Tibial nerve (tissue), 4 donors: ENCODE data around the gene BCL7C. TPM values are rescaled to one million over a fixed set of nuclear protein-coding genes. Genes with fewer than 3 reads are reported as not detected.

Experiments
- DNase-seq, 2 donors: peaks; one replicate each; pipeline ENCODE4 v3.0.0-alpha.2; 2019; ENCODE audit warnings: low spot score in 2 of 2
- H3K27ac ChIP-seq, 4 donors: fragments of 200-600 bp; sonication (generic) in 3 of 4; one replicate each; pipeline ENCODE4 v1.5.1; 2017 to 2019; ENCODE audit warnings: mild to moderate bottlenecking in 1 of 4
- H3K27me3 ChIP-seq, 2 donors: fragments of 200-600 bp; sonication (generic) in 1 of 2; one replicate each; pipeline versions ENCODE4 v1.5.1 to v1.6.0; 2017 to 2019
- H3K36me3 ChIP-seq, 3 donors: fragments of 200-600 bp; sonication (generic); one replicate each; pipeline ENCODE4 v1.5.1; 2018 to 2019
- H3K4me1 ChIP-seq, 4 donors: fragments of 200-600 bp; sonication (generic) in 3 of 4; one replicate each; pipeline ENCODE4 v1.5.1; 2017 to 2019
- H3K4me3 ChIP-seq, 4 donors: fragments of 200-600 bp; sonication (generic) in 3 of 4; one replicate each; pipeline ENCODE4 v1.5.1; 2017 to 2019; ENCODE audit warnings: mild to moderate bottlenecking in 1 of 4, moderate library complexity in 1 of 4
- H3K9me3 ChIP-seq, 4 donors: fragments of 200-600 bp; sonication (generic) in 3 of 4; one replicate each; pipeline ENCODE4 v1.5.1; 2017 to 2019
- CTCF ChIP-seq, 5 experiments: fragments of 200-600 bp in 3 of 5; fragments of 450-650 bp in 2 of 5; sonication (generic) in 3 of 5; IDR thresholded peaks; one replicate each; pipeline ENCODE4 v1.5.1; 2016 to 2019; ENCODE audit warnings: antibody characterized with exemption in 5 of 5, mild to moderate bottlenecking in 3 of 5, moderate library complexity in 2 of 5
- EP300 ChIP-seq, 2 donors: sonication (generic); formaldehyde crosslinking; IDR thresholded peaks; one replicate each; pipeline ENCODE4 v1.6.1; 2017; ENCODE audit warnings: antibody characterized with exemption in 2 of 2, mild to moderate bottlenecking in 1 of 2
- POLR2A ChIP-seq, 2 donors: fragments of 450-650 bp; IDR thresholded peaks; one replicate each; pipeline ENCODE4 v1.6.1; 2017; ENCODE audit warnings: antibody characterized with exemption in 2 of 2, mild to moderate bottlenecking in 2 of 2, moderate library complexity in 2 of 2
- WGBS, 2 donors: methylation state at CpG; one replicate each; pipeline ENCODE4 v1.1.5; 2018; 5-methylcytosine and 5-hydroxymethylcytosine counted together
- total RNA-seq, 4 donors: library from RNA; depleted of rRNA; stranded (reverse); fragments of >200 nt; gene quantifications; one replicate each; pipeline ENCODE4 v1.1.0, GENCODE V29; 2016

The BCL7C gene
- total RNA-seq, 4 donors from 2014 or later = 42.9 to 54.0 (median 48.2) TPM

- no peaks in the 10 kb centered on the region for H3K36me3 ChIP-seq
- 92 to 98% methylated on average over 2 to 3 of the region's 3 CpGs for WGBS, 2 donors
- no peaks in the 10 kb centered on the region for H3K9me3 ChIP-seq
- no peak for DNase-seq
- TF ChIP-seq CTCF (IDR thresholded peaks at IDR 0.05) (no peak), POLR2A (IDR thresholded peaks at IDR 0.05) (no peak)
- H3K4me3 ChIP-seq = no peak overlapping the region
- no peaks in the 10 kb centered on the region for H3K27me3 ChIP-seq
- no peak overlapping the region for H3K27ac ChIP-seq
- H3K4me1 ChIP-seq = no peaks in the 10 kb centered on the region
Measured at GRCh38 chr16:30914830-30915229, 21.0 kb upstream of the BCL7C start.

- no peaks in the 10 kb centered on the region for H3K27me3 ChIP-seq
- H3K4me3 ChIP-seq = no peak overlapping the region
- H3K36me3 ChIP-seq = no peaks in the 10 kb centered on the region
- no peak for DNase-seq
- WGBS, 2 donors = 86 to 92% methylated on average over 6 of the region's 6 CpGs
- no peaks in the 10 kb centered on the region for H3K4me1 ChIP-seq
- H3K9me3 ChIP-seq = no peaks in the 10 kb centered on the region
- TF ChIP-seq POLR2A (IDR thresholded peaks at IDR 0.05) (no peak), EP300 (IDR thresholded peaks at IDR 0.05) (no peak), CTCF (IDR thresholded peaks at IDR 0.05) (no peak)
- no peak overlapping the region for H3K27ac ChIP-seq
Measured at GRCh38 chr16:30912794-30913412, 19.0 kb upstream of the BCL7C start.

GRCh38 chr16:30910427-30911029 lies 16.7 kb upstream of the BCL7C start:
- 63 to 67% methylated on average over 16 to 17 of the region's 18 CpGs for WGBS, 2 donors
- TF ChIP-seq CTCF (IDR thresholded peaks at IDR 0.05) (no peak), POLR2A (IDR thresholded peaks at IDR 0.05) (no peak), EP300 (IDR thresholded peaks at IDR 0.05) (no peak)

GRCh38 chr16:30907064-30907463 lies 13.2 kb upstream of the BCL7C start:
- WGBS, 2 donors = 79 to 82% methylated on average over 4 of the region's 4 CpGs
- peaks cover 0 to 21% (median 3%) of the 10 kb centered on the region in 4 donors for H3K4me1 ChIP-seq
- H3K9me3 ChIP-seq = no peaks in the 10 kb centered on the region
- H3K27ac ChIP-seq = no peak overlapping the region
- TF ChIP-seq EP300 (IDR thresholded peaks at IDR 0.05) = no peak
- no peak for TF ChIP-seq POLR2A (IDR thresholded peaks at IDR 0.05)
- no peak for TF ChIP-seq CTCF (IDR thresholded peaks at IDR 0.05)
- no peak for DNase-seq
- no peak overlapping the region for H3K4me3 ChIP-seq
- no peaks in the 10 kb centered on the region for H3K27me3 ChIP-seq
- H3K36me3 ChIP-seq = no peaks in the 10 kb centered on the region

More at GRCh38 chr16:30910427-30911029, 16.7 kb upstream of the BCL7C start:
- no peak overlapping the region for H3K27ac ChIP-seq
- no peaks in the 10 kb centered on the region for H3K4me1 ChIP-seq
- no peak for DNase-seq
- no peaks in the 10 kb centered on the region for H3K9me3 ChIP-seq
- no peak overlapping the region for H3K4me3 ChIP-seq
- H3K27me3 ChIP-seq = no peaks in the 10 kb centered on the region
- no peaks in the 10 kb centered on the region for H3K36me3 ChIP-seq

- H3K27me3 ChIP-seq = no peaks in the 10 kb centered on the region
- WGBS, 2 donors = 83 to 86% methylated on average over 15 to 19 of the region's 19 CpGs
- TF ChIP-seq POLR2A (IDR thresholded peaks at IDR 0.05) = no peak
- TF ChIP-seq CTCF (IDR thresholded peaks at IDR 0.05) = no peak
- TF ChIP-seq EP300 (IDR thresholded peaks at IDR 0.05) = no peak
- H3K4me1 ChIP-seq = peaks cover 0 to 33% (median 10%) of the 10 kb centered on the region in 4 donors
- DNase-seq = no peak
- H3K27ac ChIP-seq = peak overlapping the region in 3 of 4 donors; percentile 21 to 92 (median 87)
- H3K9me3 ChIP-seq = no peaks in the 10 kb centered on the region
- no peaks in the 10 kb centered on the region for H3K36me3 ChIP-seq
- no peak overlapping the region for H3K4me3 ChIP-seq
Measured at GRCh38 chr16:30904114-30904780, 10.4 kb upstream of the BCL7C start.
